Measurements from ENCODE around the gene ZNF324B.

The ZNF324B gene

DNA sequence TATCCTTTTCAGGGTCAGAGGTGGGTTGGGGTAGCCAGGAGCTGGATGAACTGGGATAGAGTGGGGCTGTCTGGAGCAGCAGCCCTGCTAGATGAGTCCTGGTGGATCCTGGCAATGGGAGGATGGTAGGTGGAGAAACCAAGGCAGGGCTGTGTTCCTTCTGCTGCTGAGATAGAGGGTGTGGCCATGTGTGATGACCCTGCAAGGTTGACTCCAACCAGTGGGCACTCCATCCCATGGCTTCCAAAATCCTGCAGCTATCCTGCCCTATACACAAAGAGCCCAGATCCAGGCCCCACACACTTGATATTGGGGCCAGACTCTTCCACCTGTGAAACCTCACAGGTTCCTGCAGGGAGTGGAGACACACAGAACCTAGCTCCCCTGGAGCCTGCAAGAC is 22.4 kb downstream of the ZNF324B start:
- TF ChIP-seq FOXM1 (IDR thresholded peaks at IDR 0.05; ENCODE audit: borderline replicate concordance, low read depth) (no peak), CEBPB (IDR thresholded peaks at IDR 0.05) (no peak), TAF1 (IDR thresholded peaks at IDR 0.05; ENCODE audit: low read depth) (no peak), YY1 (IDR thresholded peaks at IDR 0.05; ENCODE audit: low read depth) (no peak), TEAD4 (IDR thresholded peaks at IDR 0.05) (no peak), ZBTB7A (IDR thresholded peaks at IDR 0.05; ENCODE audit: low read depth) (no peak), CREB1 (IDR thresholded peaks at IDR 0.05; ENCODE audit: low read depth) (no peak), EGR1 (IDR thresholded peaks at IDR 0.05) (no peak), REST (IDR thresholded peaks at IDR 0.05; ENCODE audit: low read depth) (no peak), TCF12 (IDR thresholded peaks at IDR 0.05; ENCODE audit: low read depth) (no peak), EP300 (IDR thresholded peaks at IDR 0.05; ENCODE audit: borderline replicate concordance) (no peak), RAD21 (IDR thresholded peaks at IDR 0.05; ENCODE audit: low read depth) (no peak), NFIC (IDR thresholded peaks at IDR 0.05) (no peak)
- TF ChIP-seq, protein P1, sequence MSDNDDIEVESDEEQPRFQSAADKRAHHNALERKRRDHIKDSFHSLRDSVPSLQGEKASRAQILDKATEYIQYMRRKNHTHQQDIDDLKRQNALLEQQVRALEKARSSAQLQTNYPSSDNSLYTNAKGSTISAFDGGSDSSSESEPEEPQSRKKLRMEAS (IDR thresholded peaks at IDR 0.05), result no peak
- TF ChIP-seq, protein P2, sequence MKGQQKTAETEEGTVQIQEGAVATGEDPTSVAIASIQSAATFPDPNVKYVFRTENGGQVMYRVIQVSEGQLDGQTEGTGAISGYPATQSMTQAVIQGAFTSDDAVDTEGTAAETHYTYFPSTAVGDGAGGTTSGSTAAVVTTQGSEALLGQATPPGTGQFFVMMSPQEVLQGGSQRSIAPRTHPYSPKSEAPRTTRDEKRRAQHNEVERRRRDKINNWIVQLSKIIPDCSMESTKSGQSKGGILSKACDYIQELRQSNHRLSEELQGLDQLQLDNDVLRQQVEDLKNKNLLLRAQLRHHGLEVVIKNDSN (IDR thresholded peaks at IDR 0.05), result no peak

GRCh38 chr19:58474291-58474996 is 23.0 kb downstream of the ZNF324B start:
- TF ChIP-seq TCF12 (IDR thresholded peaks at IDR 0.05; ENCODE audit: low read depth), result no peak
- no peak for TF ChIP-seq TAF1 (IDR thresholded peaks at IDR 0.05; ENCODE audit: low read depth)
- no peak for TF ChIP-seq EP300 (IDR thresholded peaks at IDR 0.05; ENCODE audit: borderline replicate concordance)
- TF ChIP-seq REST (IDR thresholded peaks at IDR 0.05; ENCODE audit: low read depth), result no peak
- no peak for TF ChIP-seq YY1 (IDR thresholded peaks at IDR 0.05; ENCODE audit: low read depth)
- no peak for TF ChIP-seq RAD21 (IDR thresholded peaks at IDR 0.05; ENCODE audit: low read depth)
- no peak for TF ChIP-seq TEAD4 (IDR thresholded peaks at IDR 0.05)
- no peak for TF ChIP-seq FOXM1 (IDR thresholded peaks at IDR 0.05; ENCODE audit: borderline replicate concordance, low read depth)
- TF ChIP-seq EGR1 (IDR thresholded peaks at IDR 0.05), result no peak
- TF ChIP-seq CREB1 (IDR thresholded peaks at IDR 0.05; ENCODE audit: low read depth), result no peak
- TF ChIP-seq, protein P2 (IDR thresholded peaks at IDR 0.05), result no peak
- TF ChIP-seq CEBPB (IDR thresholded peaks at IDR 0.05), result no peak
- no peak for TF ChIP-seq NFIC (IDR thresholded peaks at IDR 0.05)
- TF ChIP-seq, protein P1 (IDR thresholded peaks at IDR 0.05), result no peak
- no peak for TF ChIP-seq ZBTB7A (IDR thresholded peaks at IDR 0.05; ENCODE audit: low read depth)

DNA sequence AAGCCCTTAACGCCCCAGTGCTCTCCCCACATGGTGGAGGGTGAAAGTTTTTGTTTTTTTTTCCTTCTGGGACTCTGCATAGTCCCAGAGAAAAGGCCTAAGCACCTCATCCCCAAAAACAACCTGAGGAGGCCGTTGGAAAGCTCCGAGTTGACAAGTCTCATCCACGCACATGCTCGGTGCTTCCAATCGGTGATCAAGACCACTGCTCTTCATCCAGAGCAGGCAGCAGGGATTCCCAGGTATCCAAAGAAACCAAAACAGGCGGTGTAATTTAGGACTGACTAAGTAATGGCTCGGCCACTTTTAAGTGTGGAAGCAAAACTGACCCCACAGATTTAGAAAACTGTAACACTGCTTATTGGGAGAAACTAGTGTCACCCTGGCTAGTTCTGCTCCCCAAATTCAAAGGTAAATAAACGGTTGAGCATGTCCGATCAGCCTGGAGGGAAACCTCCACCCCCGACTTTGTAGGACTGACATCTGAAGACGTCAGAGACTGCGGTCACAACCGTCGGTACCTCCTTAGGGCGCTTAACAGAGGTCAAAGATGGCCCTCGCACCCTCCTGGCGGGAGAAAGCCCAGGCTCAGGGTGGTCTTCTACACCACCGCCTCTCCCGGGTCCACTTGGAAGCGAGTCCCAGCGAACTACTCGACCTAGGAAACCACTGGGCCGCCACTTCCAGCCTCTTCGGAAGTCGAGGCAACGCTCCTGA is 23.7 kb downstream of the ZNF324B start:
- TF ChIP-seq, protein P2 (IDR thresholded peaks at IDR 0.05), result no peak
- TF ChIP-seq, protein P1 (IDR thresholded peaks at IDR 0.05), result peak; percentile 8; the same call in 1 of the 2 replicates

GRCh38 chr19:58475714-58476497 is 24.5 kb downstream of the ZNF324B start, which contains the start of gene ZNF446:
ZNF446 (plus strand) TSS chr19:58476352; CDS start chr19:58477219, 867 bp downstream.
- no peak for TF ChIP-seq FOXM1 (IDR thresholded peaks at IDR 0.05; ENCODE audit: borderline replicate concordance, low read depth)
- no peak for TF ChIP-seq REST (IDR thresholded peaks at IDR 0.05; ENCODE audit: low read depth)
- TF ChIP-seq EGR1 (IDR thresholded peaks at IDR 0.05), result peak; percentile 13; the same call in 1 of the 2 replicates
- no peak for TF ChIP-seq CEBPB (IDR thresholded peaks at IDR 0.05)
- peak; percentile 17; the same call in 1 of the 2 replicates for TF ChIP-seq TEAD4 (IDR thresholded peaks at IDR 0.05)
- TF ChIP-seq, protein P1 (IDR thresholded peaks at IDR 0.05), result peak; percentile 47; the same call in 1 of the 2 replicates
- TF ChIP-seq TCF12 (IDR thresholded peaks at IDR 0.05; ENCODE audit: low read depth), result no peak
- TF ChIP-seq YY1 (IDR thresholded peaks at IDR 0.05; ENCODE audit: low read depth), result peak; percentile 40; the same call in 1 of the 2 replicates
- no peak for TF ChIP-seq NFIC (IDR thresholded peaks at IDR 0.05)
- peak; percentile 45; the same call in 1 of the 2 replicates for TF ChIP-seq CREB1 (IDR thresholded peaks at IDR 0.05; ENCODE audit: low read depth)
- TF ChIP-seq RAD21 (IDR thresholded peaks at IDR 0.05; ENCODE audit: low read depth), result no peak; the same call in 1 of the 2 replicates
- TF ChIP-seq, protein P2 (IDR thresholded peaks at IDR 0.05), result peak; percentile 65
- TF ChIP-seq ZBTB7A (IDR thresholded peaks at IDR 0.05; ENCODE audit: low read depth), result peak; percentile 35; the same call in 1 of the 2 replicates
